ENCODE measurements around the gene CTSD.
"Not testable (repeated sequence)": the region's sequence is repeated elsewhere in the genome, so short reads cannot be mapped to it uniquely, and the experiment has no call there.

DNA sequence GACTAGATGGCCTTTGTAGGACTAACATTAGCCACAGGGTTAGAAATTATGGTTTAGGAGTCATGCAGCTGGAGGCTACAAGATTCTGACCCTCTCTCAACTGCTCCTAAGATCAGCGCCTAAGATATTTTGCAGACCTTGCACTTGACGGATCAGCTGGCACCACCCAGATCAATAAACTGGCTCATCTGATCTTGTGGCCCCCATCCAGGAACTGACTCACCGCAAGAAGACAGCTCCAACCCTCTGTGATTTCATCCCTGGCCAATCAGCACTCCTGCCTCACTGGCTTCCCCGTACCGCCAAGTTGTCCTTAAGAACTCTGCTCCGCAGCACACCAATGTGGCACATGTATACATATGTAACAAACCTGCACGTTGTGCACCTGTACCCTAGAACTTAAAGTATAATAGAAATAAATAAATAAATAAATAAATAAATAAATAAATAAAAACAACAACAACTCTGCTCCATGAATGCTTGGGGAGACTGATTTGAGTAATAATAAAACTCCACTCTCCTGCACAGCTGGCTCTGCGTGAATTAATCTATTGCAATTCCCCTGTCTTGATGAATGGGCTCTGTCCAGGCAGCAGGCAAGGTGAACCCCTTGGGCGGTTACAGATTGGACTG lies 5.7 kb upstream of the CTSD start:
- TF ChIP-seq EZH2phosphoT487 (conservative IDR thresholded peaks at IDR 0.05; ENCODE audit: low read length): not testable (repeated sequence)
- TF ChIP-seq, protein P1, sequence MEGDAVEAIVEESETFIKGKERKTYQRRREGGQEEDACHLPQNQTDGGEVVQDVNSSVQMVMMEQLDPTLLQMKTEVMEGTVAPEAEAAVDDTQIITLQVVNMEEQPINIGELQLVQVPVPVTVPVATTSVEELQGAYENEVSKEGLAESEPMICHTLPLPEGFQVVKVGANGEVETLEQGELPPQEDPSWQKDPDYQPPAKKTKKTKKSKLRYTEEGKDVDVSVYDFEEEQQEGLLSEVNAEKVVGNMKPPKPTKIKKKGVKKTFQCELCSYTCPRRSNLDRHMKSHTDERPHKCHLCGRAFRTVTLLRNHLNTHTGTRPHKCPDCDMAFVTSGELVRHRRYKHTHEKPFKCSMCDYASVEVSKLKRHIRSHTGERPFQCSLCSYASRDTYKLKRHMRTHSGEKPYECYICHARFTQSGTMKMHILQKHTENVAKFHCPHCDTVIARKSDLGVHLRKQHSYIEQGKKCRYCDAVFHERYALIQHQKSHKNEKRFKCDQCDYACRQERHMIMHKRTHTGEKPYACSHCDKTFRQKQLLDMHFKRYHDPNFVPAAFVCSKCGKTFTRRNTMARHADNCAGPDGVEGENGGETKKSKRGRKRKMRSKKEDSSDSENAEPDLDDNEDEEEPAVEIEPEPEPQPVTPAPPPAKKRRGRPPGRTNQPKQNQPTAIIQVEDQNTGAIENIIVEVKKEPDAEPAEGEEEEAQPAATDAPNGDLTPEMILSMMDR (IDR thresholded peaks at IDR 0.05; ENCODE audit: insufficient read depth, low read length, poor library complexity, severe bottlenecking): not testable (repeated sequence)
